Vagina (tissue), 2 donors: ENCODE measurements around the gene CDK6. TPM values are rescaled to one million over a fixed set of nuclear protein-coding genes. Genes with fewer than 3 reads are reported as not detected.

ENCODE experiments used
- DNase-seq, 2 donors: peaks; one replicate each; pipeline ENCODE4 v3.0.0-alpha.2; 2017; ENCODE audit errors: extremely low spot score in 2 of 2
- H3K27ac ChIP-seq: fragments of 200-600 bp; sonication (generic); one replicate; pipeline ENCODE4 v1.5.1; 2019
- H3K27me3 ChIP-seq: fragments of 200-600 bp; sonication (generic); one replicate; pipeline ENCODE4 v1.5.1; 2019
- H3K36me3 ChIP-seq, 2 donors: fragments of 200-600 bp; sonication (generic); one replicate each; pipeline ENCODE4 v1.5.1; 2017 to 2019
- H3K4me1 ChIP-seq: fragments of 200-600 bp; sonication (generic); one replicate; pipeline ENCODE4 v1.5.1; 2019
- H3K4me3 ChIP-seq, 2 donors: fragments of 200-600 bp; sonication (generic); 1 replicate in 1 of 2; 2 replicates in 1 of 2; pipeline ENCODE4 v1.5.1; 2016 to 2019
- H3K9me3 ChIP-seq: fragments of 200-600 bp; sonication (generic); one replicate; pipeline ENCODE4 v1.5.1; 2019
- CTCF ChIP-seq, 3 experiments: fragments of 450-650 bp in 2 of 3; fragments of 200-600 bp in 1 of 3; sonication (generic) in 1 of 3; IDR thresholded peaks; one replicate each; pipeline ENCODE4 v1.5.1; 2017 to 2019; ENCODE audit warnings: antibody characterized with exemption in 3 of 3, mild to moderate bottlenecking in 2 of 3, moderate library complexity in 2 of 3
- POLR2A ChIP-seq, 2 donors: fragments of 450-650 bp; IDR thresholded peaks; one replicate each; pipeline ENCODE4 v1.6.1; 2017; ENCODE audit warnings: antibody characterized with exemption in 2 of 2, mild to moderate bottlenecking in 2 of 2, moderate library complexity in 2 of 2
- POLR2AphosphoS5 ChIP-seq, 2 donors: sonication (generic); formaldehyde crosslinking; IDR thresholded peaks; one replicate each; pipeline ENCODE4 v1.9.0; 2017; ENCODE audit warnings: antibody characterized with exemption in 2 of 2, mild to moderate bottlenecking in 2 of 2, low read depth in 1 of 2; ENCODE audit not compliant: insufficient read depth in 1 of 2
- intact Hi-C: fragments of 100-400 bp; cut with DNase I; formaldehyde crosslinking; loops from one replicate; pipeline ENCODE4 v1.15.1; 2023
- total RNA-seq: library from RNA; depleted of rRNA; stranded (reverse); fragments of >200 nt; gene quantifications from one replicate; pipeline ENCODE4 v1.2.3, GENCODE V29; 2016

The CDK6 gene
- total RNA-seq, 1 donor from 2014 or later, result 20.6 TPM

GRCh38 chr7:92742186-92742585 is 94.2 kb downstream of the CDK6 start:
- intact Hi-C loops, result no loop called here
- no peak overlapping the region for H3K27ac ChIP-seq
- TF ChIP-seq CTCF (IDR thresholded peaks at IDR 0.05) (no peak), POLR2A (IDR thresholded peaks at IDR 0.05) (no peak), POLR2AphosphoS5 (IDR thresholded peaks at IDR 0.05; ENCODE audit: insufficient read depth in 1 of 2, low read depth in 1 of 2) (no peak)
- H3K4me1 ChIP-seq, result peaks cover 19% of the 10 kb centered on the region
- H3K9me3 ChIP-seq, result no peaks in the 10 kb centered on the region
- H3K4me3 ChIP-seq, result no peak overlapping the region
- H3K36me3 ChIP-seq, result no peaks in the 10 kb centered on the region
- H3K27me3 ChIP-seq, result no peaks in the 10 kb centered on the region
- no peak for DNase-seq

- TF ChIP-seq POLR2A (IDR thresholded peaks at IDR 0.05) (no peak), CTCF (IDR thresholded peaks at IDR 0.05) (no peak), POLR2AphosphoS5 (IDR thresholded peaks at IDR 0.05; ENCODE audit: insufficient read depth in 1 of 2, low read depth in 1 of 2) (no peak)
- Histone ChIP-seq H3K27me3 (no peaks in the 10 kb centered on the region), H3K4me3 (no peak overlapping the region), H3K36me3 (no peaks in the 10 kb centered on the region), H3K9me3 (no peaks in the 10 kb centered on the region), H3K4me1 (peaks cover 19% of the 10 kb centered on the region), H3K27ac (no peak overlapping the region)
- intact Hi-C loops, result no loop called here
- no peak for DNase-seq
Measured at GRCh38 chr7:92740700-92741126, 95.7 kb downstream of the CDK6 start.

- Histone ChIP-seq H3K4me1 (peaks cover 19% of the 10 kb centered on the region), H3K4me3 (no peak overlapping the region), H3K27ac (no peak overlapping the region), H3K9me3 (no peaks in the 10 kb centered on the region), H3K36me3 (no peaks in the 10 kb centered on the region), H3K27me3 (no peaks in the 10 kb centered on the region)
- TF ChIP-seq POLR2A (IDR thresholded peaks at IDR 0.05) (no peak), POLR2AphosphoS5 (IDR thresholded peaks at IDR 0.05; ENCODE audit: insufficient read depth in 1 of 2, low read depth in 1 of 2) (no peak), CTCF (IDR thresholded peaks at IDR 0.05) (no peak)
- DNase-seq, result no peak
- intact Hi-C loops, result no loop called here
Measured at GRCh38 chr7:92740134-92740533, 96.2 kb downstream of the CDK6 start.

GRCh38 chr7:92739091-92739490 is 97.3 kb downstream of the CDK6 start:
- intact Hi-C loops, result no loop called here
- DNase-seq, result no peak

More at GRCh38 chr7:92739091-92739490, 97.3 kb downstream of the CDK6 start:
- TF ChIP-seq POLR2A (IDR thresholded peaks at IDR 0.05) (no peak), POLR2AphosphoS5 (IDR thresholded peaks at IDR 0.05; ENCODE audit: insufficient read depth in 1 of 2, low read depth in 1 of 2) (no peak), CTCF (IDR thresholded peaks at IDR 0.05) (no peak)
- no peaks in the 10 kb centered on the region for H3K9me3 ChIP-seq
- no peak overlapping the region for H3K4me3 ChIP-seq
- H3K36me3 ChIP-seq, result no peaks in the 10 kb centered on the region
- no peak overlapping the region for H3K27ac ChIP-seq
- no peaks in the 10 kb centered on the region for H3K27me3 ChIP-seq
- peaks cover 19% of the 10 kb centered on the region for H3K4me1 ChIP-seq
